KOPT-K1 (cell line): ENCODE data around the gene NTNG2.

Experiments used
- H3K27ac ChIP-seq: fragments of 200-600 bp; sonication (generic); 2 replicates; pipeline ENCODE4 v1.5.1; 2016; ENCODE audit warnings: antibody characterized with exemption, mild to moderate bottlenecking, low read depth, low read length; ENCODE audit not compliant: poor library complexity, severe bottlenecking
- H3K36me3 ChIP-seq: fragments of 200-600 bp; sonication (generic); 2 replicates; pipeline ENCODE4 v1.5.1; 2017; ENCODE audit warnings: antibody characterized with exemption, mild to moderate bottlenecking, low read length, moderate library complexity; ENCODE audit not compliant: insufficient read depth
- H3K9me3 ChIP-seq: fragments of 200-600 bp; sonication (generic); 2 replicates; pipeline ENCODE4 v1.5.1; 2017; ENCODE audit warnings: antibody characterized with exemption, low read length, mild to moderate bottlenecking; ENCODE audit not compliant: insufficient read depth, poor library complexity, severe bottlenecking

The NTNG2 gene

DNA sequence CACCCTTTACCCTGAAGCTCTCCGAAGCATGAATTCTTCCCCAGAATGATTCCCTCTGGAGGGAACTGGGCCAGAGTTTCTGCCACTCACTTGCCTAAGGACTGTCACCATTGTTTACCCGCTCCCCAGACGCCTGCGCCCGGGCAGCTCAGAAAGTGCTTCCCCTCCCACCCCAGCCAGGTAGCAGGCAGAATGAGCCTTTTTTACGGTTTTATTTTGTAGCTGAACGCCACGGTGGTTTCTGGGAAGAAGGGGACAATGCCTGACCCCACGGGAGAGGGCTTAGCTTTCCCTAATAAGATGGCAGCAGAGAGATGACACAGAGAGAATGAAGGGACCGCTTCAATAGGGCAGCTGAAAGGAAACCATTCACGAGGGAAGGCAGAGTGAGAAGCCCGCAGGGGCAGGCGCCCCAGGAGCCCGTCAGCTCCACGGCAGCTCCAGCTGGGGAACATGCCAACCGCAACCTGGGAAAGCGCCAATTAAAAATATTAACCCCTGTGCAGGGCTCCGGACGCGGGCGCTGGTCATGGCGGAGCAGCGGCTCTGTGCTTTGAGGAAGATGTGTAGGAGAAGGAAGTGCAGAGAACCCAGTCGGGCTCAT, 20.4 kb upstream of the NTNG2 start:
- Histone ChIP-seq H3K9me3 (no peaks in the 10 kb centered on the region), H3K36me3 (no peaks in the 10 kb centered on the region), H3K27ac (no peak overlapping the region)

DNA sequence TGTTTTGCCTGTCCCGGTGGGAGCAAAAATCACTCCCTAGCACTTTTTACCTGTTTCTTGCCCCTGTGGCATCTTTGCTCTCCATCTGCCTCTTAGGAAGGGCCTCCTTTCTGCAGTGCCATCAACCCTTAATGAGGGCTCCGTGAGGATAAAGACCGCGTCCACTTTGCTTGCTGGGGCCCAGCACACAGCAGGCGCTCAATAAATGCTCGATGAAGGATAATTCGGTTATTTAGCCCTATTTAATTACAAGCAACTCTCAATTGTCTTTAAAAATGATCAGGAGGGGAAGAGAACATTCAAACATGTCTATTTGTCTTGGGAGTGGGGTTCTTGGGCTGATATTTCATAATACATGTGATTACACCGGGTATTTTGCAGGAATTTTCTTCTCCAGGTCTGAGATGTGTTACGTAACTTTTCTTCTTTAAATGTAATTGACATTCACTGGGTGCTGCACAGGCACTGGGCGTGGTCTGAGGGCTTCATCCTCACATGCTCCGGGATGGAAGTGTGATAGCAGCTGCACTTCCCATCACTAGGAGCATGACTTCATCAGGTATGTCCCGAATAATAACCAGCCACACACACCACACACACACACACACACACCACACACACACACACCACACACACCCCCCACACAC, 19.8 kb upstream of the NTNG2 start:
- Histone ChIP-seq H3K27ac (no peak overlapping the region), H3K9me3 (no peaks in the 10 kb centered on the region), H3K36me3 (no peaks in the 10 kb centered on the region)

DNA sequence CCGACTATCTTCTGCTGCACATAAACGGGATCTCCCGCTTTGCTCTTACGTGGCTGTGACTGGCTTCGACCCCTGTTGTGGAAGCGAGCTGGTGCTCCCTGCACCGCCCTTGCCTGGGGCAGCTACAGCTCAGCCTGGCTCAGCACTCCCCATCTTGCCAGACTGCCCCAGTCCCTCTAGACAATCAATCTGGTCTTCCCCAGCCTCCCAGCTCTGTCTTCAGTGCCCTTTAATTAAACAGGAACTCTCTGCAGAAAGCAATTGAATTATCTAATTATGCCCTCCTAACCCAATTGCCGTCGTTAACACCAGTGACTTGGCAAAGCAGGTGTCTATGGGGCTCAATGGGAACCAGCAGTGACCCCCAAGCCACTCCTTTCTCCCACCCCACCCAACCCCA, 18.9 kb upstream of the NTNG2 start:
- Histone ChIP-seq H3K36me3 (no peaks in the 10 kb centered on the region), H3K27ac (no peak overlapping the region), H3K9me3 (no peaks in the 10 kb centered on the region)

DNA sequence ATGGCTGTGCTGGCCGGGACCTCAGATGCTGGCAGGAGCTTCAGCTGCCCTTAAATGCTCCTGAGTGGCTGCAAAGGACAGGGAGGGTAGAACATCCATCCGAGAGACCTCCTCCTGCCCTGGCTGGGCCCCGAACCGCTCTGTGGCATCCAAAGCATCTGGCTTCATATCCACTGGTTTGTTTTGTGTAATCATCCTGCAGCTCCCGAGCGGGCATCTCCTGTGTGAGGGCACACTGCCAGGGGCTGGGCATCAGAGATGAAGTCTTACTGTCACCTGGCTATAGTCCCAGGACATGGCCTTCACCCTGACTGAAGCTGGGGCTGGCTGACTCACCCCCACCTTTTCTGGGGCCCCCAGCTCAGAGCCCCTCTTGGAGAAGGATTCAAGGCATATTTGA, 18.5 kb upstream of the NTNG2 start:
- Histone ChIP-seq H3K9me3 (no peaks in the 10 kb centered on the region), H3K36me3 (no peaks in the 10 kb centered on the region), H3K27ac (no peak overlapping the region)

DNA sequence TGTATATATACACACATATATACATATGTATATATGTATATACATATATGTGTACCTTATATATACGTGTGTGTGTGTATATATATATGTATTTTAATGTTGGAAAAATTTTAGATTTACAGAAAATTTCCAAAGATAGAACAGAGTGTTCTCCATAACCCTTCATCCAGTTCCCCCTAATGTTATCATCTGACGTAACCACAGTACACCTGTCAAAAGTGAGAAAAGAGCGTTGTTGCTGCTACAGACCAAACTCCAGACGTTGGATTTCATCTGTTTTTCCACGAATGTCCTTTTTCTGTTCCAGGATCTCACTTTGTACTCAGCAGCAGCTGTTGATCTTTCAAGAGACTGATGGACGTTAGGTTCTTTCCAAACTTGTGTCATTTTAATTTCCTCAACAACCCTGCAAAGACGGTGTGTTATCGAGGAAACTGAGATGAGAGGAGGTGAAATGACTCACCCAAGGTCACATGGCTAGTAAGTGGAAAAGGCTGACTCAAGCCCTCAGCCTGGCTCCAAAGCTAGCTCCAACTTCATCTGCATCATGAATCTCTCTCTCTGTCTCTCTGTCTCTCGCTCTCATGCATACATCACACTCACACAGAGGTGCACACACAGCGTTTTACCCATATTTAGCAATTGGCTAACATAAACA, 17.0 kb upstream of the NTNG2 start:
- no peaks in the 10 kb centered on the region for H3K36me3 ChIP-seq
- H3K27ac ChIP-seq: no peak overlapping the region
- no peaks in the 10 kb centered on the region for H3K9me3 ChIP-seq

DNA sequence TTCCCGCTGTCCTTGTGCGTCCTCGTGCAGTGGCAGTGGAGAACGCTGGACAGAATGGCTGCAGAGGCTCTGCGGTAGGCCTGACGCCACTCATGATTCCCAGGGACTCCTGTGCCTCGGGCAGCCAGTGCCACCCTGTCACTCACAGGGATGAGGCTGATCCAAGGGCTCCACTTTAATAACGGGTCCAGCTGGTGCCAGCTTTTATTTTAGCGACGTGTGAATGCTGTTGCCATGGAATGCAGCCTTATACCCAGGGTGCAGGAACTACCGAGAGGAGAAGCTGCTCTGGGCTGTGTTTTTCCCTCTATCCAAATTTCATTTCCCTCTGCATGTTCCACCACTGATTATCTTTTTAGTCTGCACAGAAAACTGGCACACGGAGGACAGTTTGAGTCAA, 15.8 kb upstream of the NTNG2 start:
- H3K9me3 ChIP-seq: no peaks in the 10 kb centered on the region
- no peaks in the 10 kb centered on the region for H3K36me3 ChIP-seq
- no peak overlapping the region for H3K27ac ChIP-seq

DNA sequence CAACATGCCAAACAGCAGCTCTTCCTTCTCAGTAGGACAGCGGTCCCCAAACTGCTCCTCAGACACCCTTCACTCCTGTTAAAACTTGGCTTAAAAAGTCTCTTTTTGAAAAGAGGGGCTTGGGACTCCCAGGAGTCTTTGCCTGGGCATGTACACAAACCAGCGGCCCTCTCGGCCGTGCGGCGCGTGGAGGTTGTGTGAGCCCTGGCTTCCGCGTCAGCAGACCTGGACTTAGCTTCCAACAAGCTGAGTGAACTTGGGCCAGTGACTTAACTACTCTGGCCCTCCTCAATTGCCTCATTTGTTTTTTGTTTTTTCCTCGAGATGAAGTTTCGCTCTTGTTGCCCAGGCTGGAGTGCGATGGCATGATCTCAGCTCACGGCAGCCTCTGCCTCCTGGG, 15.3 kb upstream of the NTNG2 start:
- Histone ChIP-seq H3K9me3 (no peaks in the 10 kb centered on the region), H3K27ac (no peak overlapping the region), H3K36me3 (no peaks in the 10 kb centered on the region)

DNA sequence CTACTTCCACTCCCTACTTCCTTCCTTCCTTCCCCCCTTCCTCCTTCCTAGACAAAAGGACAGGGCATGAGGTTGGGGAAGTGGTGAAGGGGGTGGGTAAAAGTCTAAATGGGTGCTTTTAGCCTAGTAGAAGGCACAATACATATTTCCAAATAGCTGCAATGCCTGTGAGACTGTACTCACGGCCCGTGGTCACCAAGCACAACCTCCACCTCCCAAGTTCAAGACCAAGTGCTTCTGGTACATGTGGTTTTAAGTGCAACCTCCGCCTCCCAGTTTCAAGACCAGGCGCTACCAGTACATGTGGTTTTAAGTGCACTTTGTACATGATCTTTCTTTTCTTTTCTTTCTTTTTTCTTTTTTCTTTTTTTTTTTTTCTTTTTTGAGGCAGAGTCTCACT, 14.5 kb upstream of the NTNG2 start:
- Histone ChIP-seq H3K27ac (no peak overlapping the region), H3K36me3 (no peaks in the 10 kb centered on the region), H3K9me3 (no peaks in the 10 kb centered on the region)

DNA sequence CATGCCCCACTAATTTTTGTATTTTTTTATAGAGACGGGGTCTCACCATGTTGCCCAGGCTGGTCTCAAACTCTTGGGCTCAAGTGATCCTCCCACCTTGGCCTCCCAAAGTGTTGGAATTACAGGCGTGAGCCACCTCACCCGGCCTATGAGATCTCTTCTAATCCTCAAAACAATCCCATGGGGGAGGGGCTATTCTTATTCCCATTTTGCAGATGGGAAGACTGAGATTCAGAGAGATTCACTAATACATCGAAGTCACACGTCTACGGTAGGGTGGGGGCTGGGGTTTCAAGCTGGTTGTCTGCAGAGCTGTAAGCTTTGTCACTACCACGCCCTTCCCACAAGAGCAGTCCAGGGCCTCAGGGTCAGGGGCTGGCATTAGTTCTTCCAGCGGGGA, 14.0 kb upstream of the NTNG2 start:
- H3K9me3 ChIP-seq: no peaks in the 10 kb centered on the region
- H3K36me3 ChIP-seq: no peaks in the 10 kb centered on the region
- H3K27ac ChIP-seq: no peak overlapping the region

DNA sequence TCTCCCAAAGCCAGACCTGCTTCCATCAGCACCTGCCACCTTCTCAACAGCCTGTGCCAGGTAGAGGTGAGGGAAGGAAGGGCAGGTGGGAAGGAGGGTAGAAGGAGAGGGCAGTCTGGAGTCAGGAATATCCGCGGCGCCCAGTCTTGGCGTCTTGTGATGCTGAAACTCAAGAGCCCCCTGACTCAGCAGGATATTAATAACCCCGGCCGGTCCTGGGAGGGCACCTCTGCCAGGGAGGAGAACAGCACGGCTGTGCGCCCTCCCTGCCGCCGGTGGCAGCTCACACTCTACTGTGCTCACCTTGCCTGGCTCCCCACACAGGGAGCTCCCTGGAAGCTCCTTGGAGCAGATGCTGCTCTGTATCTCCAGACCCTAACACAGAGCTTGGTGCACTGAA, 11.6 kb upstream of the NTNG2 start:
- H3K36me3 ChIP-seq: no peaks in the 10 kb centered on the region
- no peak overlapping the region for H3K27ac ChIP-seq

DNA sequence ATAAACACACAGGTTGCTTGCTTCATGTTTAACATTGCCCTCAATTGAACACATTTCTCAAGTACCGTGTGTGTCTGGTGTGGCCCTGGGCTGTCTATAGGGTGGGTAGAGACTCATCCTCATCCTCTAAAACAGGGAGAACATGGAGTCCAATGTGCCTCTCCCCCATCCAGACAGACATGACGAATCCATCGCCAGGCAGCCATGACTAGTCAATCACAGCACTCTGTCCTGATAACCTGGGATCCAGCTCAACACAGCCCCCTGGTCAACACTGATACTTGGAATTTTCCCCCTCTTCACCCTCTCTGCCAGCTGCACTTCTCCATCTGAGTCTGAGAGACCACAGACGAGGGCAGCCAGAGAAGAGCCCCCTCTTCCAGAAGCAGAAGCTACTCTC, 10.7 kb upstream of the NTNG2 start:
- no peaks in the 10 kb centered on the region for H3K36me3 ChIP-seq
- no peaks in the 10 kb centered on the region for H3K9me3 ChIP-seq
- H3K27ac ChIP-seq: no peak overlapping the region

More for the DNA sequence above, 11.6 kb upstream of the NTNG2 start:
- no peaks in the 10 kb centered on the region for H3K9me3 ChIP-seq

DNA sequence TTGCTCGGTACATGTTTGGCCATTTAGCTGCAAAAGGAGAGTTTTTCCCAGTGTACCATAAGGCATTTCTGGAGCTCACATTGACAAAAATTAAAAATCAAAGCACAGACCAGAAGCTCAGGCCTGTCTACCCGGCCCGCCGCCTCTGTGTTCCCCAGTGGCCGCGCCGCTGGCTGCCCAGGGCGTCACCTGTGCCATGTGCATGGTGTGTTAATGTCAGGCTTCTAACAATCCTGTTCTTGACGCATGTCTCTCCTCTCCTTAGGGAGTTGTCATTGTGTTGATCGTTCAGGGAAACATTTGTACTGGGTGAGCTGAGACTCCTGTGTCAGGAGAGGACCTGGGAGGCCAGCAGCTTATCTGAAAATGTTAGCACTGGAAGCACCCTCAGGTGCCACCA, 9.6 kb upstream of the NTNG2 start:
- H3K9me3 ChIP-seq: no peaks in the 10 kb centered on the region
- no peaks in the 10 kb centered on the region for H3K36me3 ChIP-seq
- H3K27ac ChIP-seq: no peak overlapping the region

DNA sequence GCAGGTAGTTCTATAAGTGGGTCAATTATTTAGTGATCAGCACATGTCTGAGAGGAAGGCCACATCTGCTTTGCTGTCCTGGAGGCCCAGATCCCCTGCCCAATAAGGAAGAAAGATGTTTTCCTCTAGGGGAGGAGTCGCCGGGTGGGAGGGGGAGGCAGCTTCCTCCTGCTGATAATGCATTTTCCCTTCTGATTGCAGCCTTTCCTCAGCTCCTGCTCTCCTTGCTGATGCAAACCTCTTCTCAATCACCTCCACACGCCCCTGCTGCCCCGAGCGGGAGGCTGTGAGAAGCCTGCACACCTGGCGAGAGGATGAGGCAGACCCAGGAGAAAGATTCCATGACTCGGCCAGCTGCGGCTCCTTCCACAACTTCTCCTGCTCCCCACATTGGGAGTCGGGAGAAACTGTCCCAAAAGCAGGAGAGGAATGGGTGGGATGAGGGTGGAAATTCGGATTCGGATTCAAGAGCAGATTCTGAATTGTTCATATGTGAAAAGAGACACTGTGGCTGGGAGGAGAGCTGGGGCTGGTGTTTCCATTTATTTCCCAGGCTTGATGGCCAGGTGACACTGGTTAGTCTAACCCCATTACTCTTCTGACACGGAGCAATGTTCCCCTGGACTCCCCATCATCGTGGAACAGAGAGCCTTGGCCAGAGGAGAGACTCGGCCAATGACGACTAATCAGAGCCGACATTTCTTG, 6.8 kb upstream of the NTNG2 start:
- no peaks in the 10 kb centered on the region for H3K9me3 ChIP-seq
- H3K36me3 ChIP-seq: no peaks in the 10 kb centered on the region
- H3K27ac ChIP-seq: no peak overlapping the region

DNA sequence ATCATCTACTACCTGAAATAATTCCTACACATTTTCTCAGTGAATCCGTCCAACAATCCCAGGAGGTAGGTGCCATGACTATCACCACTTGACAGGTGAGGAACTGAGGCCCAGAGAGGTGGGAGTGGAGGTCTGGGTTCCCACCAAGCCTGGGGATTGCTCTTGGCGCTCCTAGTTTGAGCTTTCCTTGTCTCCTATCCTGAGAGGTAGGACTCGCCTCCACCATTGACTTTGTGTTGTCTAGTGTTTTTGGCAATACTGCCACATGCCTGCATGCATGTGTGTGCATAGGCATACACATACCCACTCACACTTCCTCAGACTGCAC, 6.3 kb upstream of the NTNG2 start:
- Histone ChIP-seq H3K36me3 (no peaks in the 10 kb centered on the region), H3K9me3 (no peaks in the 10 kb centered on the region)

DNA sequence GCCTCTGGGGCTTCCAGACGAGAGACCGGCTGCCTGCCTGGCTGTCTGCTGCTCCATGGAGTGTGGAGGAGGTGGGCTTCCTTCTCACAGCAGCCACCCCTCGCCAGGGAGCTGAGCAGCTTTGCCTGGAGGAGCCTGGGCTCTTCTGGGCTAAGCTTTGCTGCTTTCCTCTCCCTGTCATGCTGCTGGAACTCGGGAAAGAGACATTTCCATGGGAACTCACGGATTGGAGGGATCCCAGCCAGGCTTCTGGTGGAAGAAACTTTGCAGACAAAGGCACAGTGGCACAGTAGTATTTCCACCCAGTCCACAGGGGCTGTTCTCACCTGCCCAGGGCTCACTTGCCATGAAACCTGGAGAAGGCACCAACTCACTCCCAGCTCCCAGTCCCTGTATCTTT, 5.6 kb upstream of the NTNG2 start:
- Histone ChIP-seq H3K36me3 (no peaks in the 10 kb centered on the region), H3K27ac (no peak overlapping the region), H3K9me3 (no peaks in the 10 kb centered on the region)

More for the DNA sequence above, 6.3 kb upstream of the NTNG2 start:
- H3K27ac ChIP-seq: no peak overlapping the region
